Measurements from ENCODE around the gene ETHE1.
"Not testable (repeated sequence)": the region's sequence is repeated elsewhere in the genome, so short reads cannot be mapped to it uniquely, and the experiment has no call there.

ETHE1 gene

GRCh38 chr19:43522929-43523328, 4.1 kb downstream of the ETHE1 start:
- no peak for DNase-seq

GRCh38 chr19:43519436-43520088, 7.4 kb downstream of the ETHE1 start:
- peak; percentile 71 for DNase-seq

- no peak for DNase-seq
These were observed 8.9 kb downstream of the ETHE1 start for GRCh38 chr19:43518051-43518450.

GRCh38 chr19:43512399-43512798, 14.6 kb downstream of the ETHE1 start:
- not testable (repeated sequence) for DNase-seq

GRCh38 chr19:43511324-43511723, 15.7 kb downstream of the ETHE1 start:
- no peak for DNase-seq

GRCh38 chr19:43510713-43511112, 16.3 kb downstream of the ETHE1 start:
- no peak for DNase-seq

- no peak for DNase-seq
These were observed 19.1 kb downstream of the ETHE1 start for GRCh38 chr19:43507880-43508279.

GRCh38 chr19:43506629-43507028, 20.4 kb downstream of the ETHE1 start:
- DNase-seq: no peak

GRCh38 chr19:43505941-43506340, 21.1 kb downstream of the ETHE1 start:
- no peak for DNase-seq

GRCh38 chr19:43505186-43505456, 21.9 kb downstream of the ETHE1 start:
- no peak for DNase-seq

GRCh38 chr19:43504426-43505185, 22.4 kb downstream of the ETHE1 start, which contains the start of gene PHLDB3:
Gene PHLDB3 (minus strand): TSS chr19:43504746. CDS start chr19:43504118, 628 bp downstream.
- peak; percentile 59 for DNase-seq

GRCh38 chr19:43503501-43504425, 23.2 kb downstream of the ETHE1 start:
- DNase-seq: peak; percentile 97

- DNase-seq: no peak
These were observed 24.5 kb downstream of the ETHE1 start for GRCh38 chr19:43502419-43502976.

GRCh38 chr19:43501661-43502418, 25.2 kb downstream of the ETHE1 start:
- no peak for DNase-seq

- no peak for DNase-seq
These were observed 28.0 kb downstream of the ETHE1 start for GRCh38 chr19:43499042-43499441.

- no peak for DNase-seq
These were observed 28.7 kb downstream of the ETHE1 start for GRCh38 chr19:43498233-43498842.

GRCh38 chr19:43496960-43497359, 30.0 kb downstream of the ETHE1 start:
- DNase-seq: no peak

GRCh38 chr19:43495082-43495481, 31.9 kb downstream of the ETHE1 start:
- DNase-seq: no peak

- no peak for DNase-seq
These were observed 36.2 kb downstream of the ETHE1 start for GRCh38 chr19:43490759-43491158.

GRCh38 chr19:43489979-43490599, 36.9 kb downstream of the ETHE1 start:
- DNase-seq: no peak

GRCh38 chr19:43489310-43489709, 37.7 kb downstream of the ETHE1 start:
- no peak for DNase-seq

- DNase-seq: no peak
These were observed 38.8 kb downstream of the ETHE1 start for GRCh38 chr19:43488179-43488578.
